GM19467 (cell line): ENCODE data around the gene MMS22L.

Experiments used
- ATAC-seq: cut with Tn5 transposase; IDR thresholded peaks from one replicate; pipeline ENCODE4 v1.9.1; 2021; ENCODE audit warnings: mild to moderate bottlenecking, moderate library complexity; ENCODE audit not compliant: unreplicated experiment

Gene MMS22L

GRCh38 chr6:97092673-97093305, 190.2 kb downstream of the MMS22L start:
- no peak for ATAC-seq
